Activated T-cell treated with anti-CD3 and anti-CD28 coated beads for 24 hours (primary cell): Measurements from ENCODE around the gene ENC1.

Experiments used
- DNase-seq: peaks from one replicate; pipeline ENCODE4 v3.0.0-alpha.2; 2020; ENCODE audit warnings: low read depth

Gene ENC1

GRCh38 chr5:74631081-74631953 is 9.2 kb downstream of the ENC1 start:
- no peak for DNase-seq

- DNase-seq: no peak
These were observed 10.0 kb downstream of the ENC1 start for GRCh38 chr5:74630453-74631066.

GRCh38 chr5:74629326-74629725 is 11.2 kb downstream of the ENC1 start:
- no peak for DNase-seq

GRCh38 chr5:74628359-74628758 is 12.2 kb downstream of the ENC1 start:
- no peak for DNase-seq

- no peak for DNase-seq
These were observed 12.8 kb downstream of the ENC1 start for GRCh38 chr5:74627646-74628279.

GRCh38 chr5:74626386-74627222 is 13.9 kb downstream of the ENC1 start:
- no peak for DNase-seq

GRCh38 chr5:74625742-74626241 is 14.7 kb downstream of the ENC1 start:
- DNase-seq: no peak

- no peak for DNase-seq
These were observed 15.5 kb downstream of the ENC1 start for GRCh38 chr5:74624931-74625505.

GRCh38 chr5:74624501-74624900 is 16.0 kb downstream of the ENC1 start:
- no peak for DNase-seq

- DNase-seq: no peak
These were observed 16.6 kb downstream of the ENC1 start for GRCh38 chr5:74623748-74624408.

- DNase-seq: no peak
These were observed 17.4 kb downstream of the ENC1 start for GRCh38 chr5:74623006-74623611.

GRCh38 chr5:74622122-74622521 is 18.4 kb downstream of the ENC1 start:
- no peak for DNase-seq

- DNase-seq: no peak
These were observed 19.0 kb downstream of the ENC1 start for GRCh38 chr5:74621492-74621891.

- DNase-seq: no peak
These were observed 21.2 kb downstream of the ENC1 start for GRCh38 chr5:74619308-74619707.

- DNase-seq: no peak
These were observed 22.4 kb downstream of the ENC1 start for GRCh38 chr5:74618106-74618505.

GRCh38 chr5:74617202-74617601 is 23.3 kb downstream of the ENC1 start:
- DNase-seq: no peak

- no peak for DNase-seq
These were observed 24.0 kb downstream of the ENC1 start for GRCh38 chr5:74616236-74617146.

- DNase-seq: no peak
These were observed 27.2 kb downstream of the ENC1 start for GRCh38 chr5:74613283-74613682.

GRCh38 chr5:74612045-74612444 is 28.5 kb downstream of the ENC1 start:
- DNase-seq: no peak
